ENCODE measurements around the gene RAMP3. TPM values are rescaled to one million over a fixed set of nuclear protein-coding genes. Genes with fewer than 3 reads are reported as not detected.

The RAMP3 gene
- total RNA-seq, 4 donors from 2014 or later, result 11.9 to 182 (median 57.5) TPM

DNA sequence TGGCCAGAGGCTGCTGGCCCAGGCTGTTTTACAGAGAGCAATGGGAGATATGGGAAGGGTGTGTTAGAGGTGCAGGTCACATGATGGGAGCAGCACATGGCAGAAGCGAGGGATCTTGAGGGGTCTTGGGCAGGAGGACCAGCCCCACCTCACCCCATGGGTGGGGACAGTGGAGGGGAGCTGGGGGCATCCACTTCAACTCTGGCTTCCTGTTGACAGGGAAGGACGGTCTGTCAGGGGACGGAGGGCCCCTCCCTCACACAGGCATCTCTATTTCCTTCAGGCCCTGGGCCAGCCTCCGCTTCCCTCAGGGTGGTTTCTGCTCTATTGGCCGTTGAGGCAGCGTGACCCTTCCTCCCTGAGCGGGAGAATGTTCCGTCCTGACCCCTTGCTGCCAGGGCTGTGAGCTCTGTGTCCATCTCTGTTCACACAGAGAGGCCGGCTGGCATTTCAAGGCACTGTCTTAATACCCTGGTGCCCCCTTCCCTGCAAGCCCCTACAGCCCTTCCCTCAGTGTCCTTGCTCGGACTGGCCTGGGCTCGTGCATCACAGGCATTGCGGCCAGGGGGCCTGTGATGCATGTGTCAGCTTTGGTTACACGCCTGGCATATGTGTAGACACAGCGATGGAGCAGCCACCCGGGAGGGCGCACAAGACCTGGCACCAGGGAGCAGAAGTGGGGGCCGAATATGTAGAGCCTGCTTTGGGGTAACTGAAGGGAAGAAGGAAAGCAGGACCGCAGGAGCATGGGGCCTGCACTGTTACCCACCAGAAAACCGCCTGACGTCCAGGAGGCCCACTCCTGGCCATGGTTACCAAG lies 31.8 kb downstream of the RAMP3 start:
- no peak overlapping the region for H3K4me3 ChIP-seq
- H3K27me3 ChIP-seq, result no peaks in the 10 kb centered on the region
- H3K27ac ChIP-seq, result no peak overlapping the region
- H3K4me1 ChIP-seq, result no peaks in the 10 kb centered on the region
- intact Hi-C loops (cut with DNase I; ENCODE audit: low total_unique reads), result no loop called here
- H3K9me3 ChIP-seq, result no peaks in the 10 kb centered on the region
- no peak for TF ChIP-seq POLR2A (IDR thresholded peaks at IDR 0.05)
- TF ChIP-seq, protein P1, sequence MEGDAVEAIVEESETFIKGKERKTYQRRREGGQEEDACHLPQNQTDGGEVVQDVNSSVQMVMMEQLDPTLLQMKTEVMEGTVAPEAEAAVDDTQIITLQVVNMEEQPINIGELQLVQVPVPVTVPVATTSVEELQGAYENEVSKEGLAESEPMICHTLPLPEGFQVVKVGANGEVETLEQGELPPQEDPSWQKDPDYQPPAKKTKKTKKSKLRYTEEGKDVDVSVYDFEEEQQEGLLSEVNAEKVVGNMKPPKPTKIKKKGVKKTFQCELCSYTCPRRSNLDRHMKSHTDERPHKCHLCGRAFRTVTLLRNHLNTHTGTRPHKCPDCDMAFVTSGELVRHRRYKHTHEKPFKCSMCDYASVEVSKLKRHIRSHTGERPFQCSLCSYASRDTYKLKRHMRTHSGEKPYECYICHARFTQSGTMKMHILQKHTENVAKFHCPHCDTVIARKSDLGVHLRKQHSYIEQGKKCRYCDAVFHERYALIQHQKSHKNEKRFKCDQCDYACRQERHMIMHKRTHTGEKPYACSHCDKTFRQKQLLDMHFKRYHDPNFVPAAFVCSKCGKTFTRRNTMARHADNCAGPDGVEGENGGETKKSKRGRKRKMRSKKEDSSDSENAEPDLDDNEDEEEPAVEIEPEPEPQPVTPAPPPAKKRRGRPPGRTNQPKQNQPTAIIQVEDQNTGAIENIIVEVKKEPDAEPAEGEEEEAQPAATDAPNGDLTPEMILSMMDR (IDR thresholded peaks at IDR 0.05), result no peak
- H3K36me3 ChIP-seq, result no peaks in the 10 kb centered on the region
- no peak for DNase-seq

DNA sequence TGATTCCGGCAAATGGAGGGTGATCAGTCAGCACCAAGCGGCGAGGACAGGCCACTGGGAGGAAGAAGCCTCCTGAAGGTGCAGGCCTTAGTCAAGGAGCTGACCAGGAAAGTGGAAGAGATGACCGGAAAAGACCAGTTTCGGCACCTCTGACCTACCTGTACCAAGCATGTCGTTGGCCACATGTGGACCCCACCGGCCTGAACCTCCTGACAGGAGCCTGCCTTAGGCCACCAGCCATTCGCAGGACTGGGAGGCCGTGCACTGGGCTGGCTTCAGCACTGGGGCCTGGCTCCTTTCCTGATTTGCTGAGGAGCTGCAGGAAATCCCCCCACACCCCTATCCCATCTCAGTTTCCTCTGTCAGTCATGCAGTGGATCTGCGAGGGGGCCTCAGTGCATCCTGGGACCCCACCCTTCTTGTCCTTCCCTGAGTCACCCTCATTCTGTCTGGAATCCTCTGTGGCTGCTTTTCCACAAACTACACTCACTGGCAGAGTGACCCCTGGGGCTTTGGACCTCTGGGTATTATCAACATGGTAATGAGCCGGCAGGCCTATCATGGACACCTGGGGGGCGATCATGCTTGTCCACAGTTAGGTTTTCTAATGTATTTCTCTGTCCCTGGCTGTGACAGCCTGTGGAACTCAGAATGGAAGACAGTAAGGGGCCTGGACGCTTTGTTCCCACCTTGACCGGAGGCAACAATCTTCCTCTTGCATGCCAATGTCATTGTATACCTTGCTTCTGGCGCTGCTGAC lies 33.0 kb downstream of the RAMP3 start:
- Histone ChIP-seq H3K4me1 (no peaks in the 10 kb centered on the region), H3K4me3 (no peak overlapping the region), H3K9me3 (no peaks in the 10 kb centered on the region), H3K27ac (no peak overlapping the region), H3K27me3 (no peaks in the 10 kb centered on the region), H3K36me3 (no peaks in the 10 kb centered on the region)
- no peak for DNase-seq
- no peak for TF ChIP-seq POLR2A (IDR thresholded peaks at IDR 0.05)
- TF ChIP-seq, protein P1 (IDR thresholded peaks at IDR 0.05), result no peak
- intact Hi-C loops (cut with DNase I; ENCODE audit: low total_unique reads), result no loop called here

DNA sequence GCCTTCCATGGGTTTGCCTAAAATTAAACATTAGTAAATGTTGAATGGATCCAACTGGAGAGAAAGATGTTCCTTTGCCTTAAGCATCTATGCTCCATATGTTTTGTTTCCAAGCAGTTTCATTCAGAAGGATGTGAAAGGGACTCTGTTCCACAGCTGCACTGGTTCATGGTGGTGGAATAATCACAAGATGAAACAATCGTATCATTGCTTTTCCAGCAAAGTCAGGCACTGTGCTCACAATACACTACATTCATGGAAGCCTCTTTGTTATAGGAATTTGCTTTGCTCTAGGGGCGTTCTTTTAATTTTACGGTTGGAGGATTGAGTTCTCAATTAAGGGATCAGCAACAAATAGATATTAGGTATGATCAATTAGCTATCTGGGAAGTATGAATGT lies 33.8 kb downstream of the RAMP3 start:
- H3K4me1 ChIP-seq, result no peaks in the 10 kb centered on the region
- no peak overlapping the region for H3K27ac ChIP-seq
- H3K4me3 ChIP-seq, result no peak overlapping the region
- TF ChIP-seq POLR2A (IDR thresholded peaks at IDR 0.05), result no peak
- TF ChIP-seq, protein P1 (IDR thresholded peaks at IDR 0.05), result no peak
- intact Hi-C loops (cut with DNase I; ENCODE audit: low total_unique reads), result no loop called here
- no peaks in the 10 kb centered on the region for H3K9me3 ChIP-seq
- H3K27me3 ChIP-seq, result no peaks in the 10 kb centered on the region
- DNase-seq, result no peak
- H3K36me3 ChIP-seq, result no peaks in the 10 kb centered on the region

DNA sequence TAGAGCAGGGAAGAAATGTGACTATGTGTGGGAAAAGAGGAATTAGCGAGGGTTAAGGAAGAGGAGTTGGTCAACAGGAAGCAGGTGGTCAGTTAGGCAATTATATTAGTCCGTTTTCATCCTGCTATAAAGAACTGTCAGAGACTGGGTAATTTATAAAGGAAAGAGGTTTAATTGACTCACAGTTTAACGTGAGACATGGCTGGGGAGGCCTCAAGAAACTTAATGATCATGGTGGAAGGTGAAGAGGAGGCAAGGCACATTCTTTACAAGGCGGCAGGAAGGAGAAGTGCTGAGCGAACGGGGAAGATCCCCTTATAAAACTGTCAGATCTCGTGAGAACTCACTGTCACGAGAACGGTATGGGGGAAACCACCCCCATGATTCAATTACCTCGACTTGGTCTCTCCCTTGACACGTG lies 35.0 kb downstream of the RAMP3 start:
- no peaks in the 10 kb centered on the region for H3K36me3 ChIP-seq
- intact Hi-C loops (cut with DNase I; ENCODE audit: low total_unique reads), result no loop called here
- H3K9me3 ChIP-seq, result no peaks in the 10 kb centered on the region
- H3K27ac ChIP-seq, result no peak overlapping the region
- TF ChIP-seq POLR2A (IDR thresholded peaks at IDR 0.05), result no peak
- TF ChIP-seq, protein P1 (IDR thresholded peaks at IDR 0.05), result no peak
- no peaks in the 10 kb centered on the region for H3K27me3 ChIP-seq
- no peak overlapping the region for H3K4me3 ChIP-seq
- H3K4me1 ChIP-seq, result no peaks in the 10 kb centered on the region
- no peak for DNase-seq

DNA sequence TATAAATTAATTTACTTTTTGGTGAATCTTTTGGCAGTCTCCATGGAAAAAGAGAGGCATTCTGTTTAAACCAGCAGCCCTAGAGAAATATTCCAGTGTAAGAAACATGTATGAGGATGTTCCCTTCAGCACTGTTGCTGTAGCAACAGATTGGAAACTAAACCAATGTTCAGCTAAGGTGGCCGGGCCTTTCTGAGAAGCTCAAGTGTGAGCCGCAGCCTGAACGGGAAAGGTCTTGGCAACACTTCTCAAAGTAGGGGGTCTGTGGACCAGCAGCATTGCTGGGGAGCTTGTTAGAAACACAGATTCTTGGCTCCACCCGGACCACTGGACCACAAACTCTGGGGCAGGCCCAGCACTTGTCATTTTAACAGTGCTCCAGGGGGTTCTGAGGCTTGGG lies 36.2 kb downstream of the RAMP3 start:
- H3K4me3 ChIP-seq, result no peak overlapping the region
- TF ChIP-seq, protein P1 (IDR thresholded peaks at IDR 0.05), result no peak
- no peak for TF ChIP-seq POLR2A (IDR thresholded peaks at IDR 0.05)
- no peak overlapping the region for H3K27ac ChIP-seq
- H3K9me3 ChIP-seq, result no peaks in the 10 kb centered on the region
- no peaks in the 10 kb centered on the region for H3K36me3 ChIP-seq
- no peaks in the 10 kb centered on the region for H3K27me3 ChIP-seq
- DNase-seq, result no peak
- intact Hi-C loops (cut with DNase I; ENCODE audit: low total_unique reads), result no loop called here
- H3K4me1 ChIP-seq, result no peaks in the 10 kb centered on the region

Data from uterus (tissue), 4 donors.